ENCODE results near the gene LIX1. TPM values are rescaled to one million over a fixed set of nuclear protein-coding genes. Genes with fewer than 3 reads are reported as not detected.
"Not testable (repeated sequence)": the region's sequence is repeated elsewhere in the genome, so short reads cannot be mapped to it uniquely, and the experiment has no call there.

Gene LIX1
- total and polyA plus RNA-seq, 4 donors = not detected

- TF ChIP-seq NR2F2 (IDR thresholded peaks at IDR 0.05) (no peak), RAD21 (IDR thresholded peaks at IDR 0.05) (no peak), ZBTB33 (IDR thresholded peaks at IDR 0.05) (no peak), HNF4G (IDR thresholded peaks at IDR 0.05) (no peak)
Measured at GRCh38 chr5:97088774-97089148, 53.6 kb downstream of the LIX1 start (continued).

GRCh38 chr5:97087138-97087537, 55.3 kb downstream of the LIX1 start:
- Histone ChIP-seq H3K36me3 (ENCODE audit: control insufficient read depth in 4 of 4, insufficient read depth in 3 of 4, low read depth in 1 of 4, low read length in 3 of 4) (no peaks in the 10 kb centered on the region), H3K4me3 (ENCODE audit: low read depth in 1 of 3, low read length in 3 of 3) (no peak overlapping the region), H3K4me1 (ENCODE audit: control insufficient read depth in 4 of 4, insufficient read depth in 4 of 4, low read length in 3 of 4) (no peaks in the 10 kb centered on the region), H3K27ac (ENCODE audit: low read depth in 1 of 2, low read length in 2 of 2) (no peak overlapping the region), H3K27me3 (ENCODE audit: control insufficient read depth in 4 of 4, insufficient read depth in 4 of 4, low read length in 3 of 4) (no peaks in the 10 kb centered on the region), H3K9ac (ENCODE audit: low read depth in 1 of 2, low read length in 2 of 2) (no peak overlapping the region), H3K9me3 (ENCODE audit: control insufficient read depth in 4 of 4, low read length in 3 of 4) (peaks cover 0 to 1% (median 0%) of the 10 kb centered on the region in 4 donors)
- DNase-seq (ENCODE audit: low spot score) = no peak
- no peak for TF ChIP-seq SP1 (IDR thresholded peaks at IDR 0.05)
- TF ChIP-seq HNF4G (IDR thresholded peaks at IDR 0.05) = no peak
- no peak for TF ChIP-seq GABPA (IDR thresholded peaks at IDR 0.05 in 1 of 2, conservative IDR thresholded peaks at IDR 0.05 in 1 of 2)
- WGBS = 82% methylated on average over 4 of the region's 4 CpGs

GRCh38 chr5:97085459-97086181, 56.8 kb downstream of the LIX1 start:
- no peak overlapping the region for H3K9ac ChIP-seq (ENCODE audit: low read depth in 1 of 2, low read length in 2 of 2)
- DNase-seq (ENCODE audit: low spot score) = no peak

GRCh38 chr5:97084782-97085458, 57.5 kb downstream of the LIX1 start:
- not testable (repeated sequence) for H3K27me3 ChIP-seq (ENCODE audit: control insufficient read depth in 4 of 4, insufficient read depth in 4 of 4, low read length in 3 of 4); H3K27ac ChIP-seq (ENCODE audit: low read depth in 1 of 2, low read length in 2 of 2); DNase-seq (ENCODE audit: low spot score); H3K4me1 ChIP-seq (ENCODE audit: control insufficient read depth in 4 of 4, insufficient read depth in 4 of 4, low read length in 3 of 4); H3K36me3 ChIP-seq (ENCODE audit: control insufficient read depth in 4 of 4, insufficient read depth in 3 of 4, low read depth in 1 of 4, low read length in 3 of 4); H3K9me3 ChIP-seq (ENCODE audit: control insufficient read depth in 4 of 4, low read length in 3 of 4); H3K4me3 ChIP-seq (ENCODE audit: low read depth in 1 of 3, low read length in 3 of 3); H3K9ac ChIP-seq (ENCODE audit: low read depth in 1 of 2, low read length in 2 of 2)
- WGBS = 95% methylated on average over 21 of the region's 21 CpGs

More at GRCh38 chr5:97085459-97086181, 56.8 kb downstream of the LIX1 start:
- 95% methylated on average over 22 of the region's 22 CpGs for WGBS
- H3K36me3 ChIP-seq (ENCODE audit: control insufficient read depth in 4 of 4, insufficient read depth in 3 of 4, low read depth in 1 of 4, low read length in 3 of 4) = no peaks in the 10 kb centered on the region
- H3K4me1 ChIP-seq (ENCODE audit: control insufficient read depth in 4 of 4, insufficient read depth in 4 of 4, low read length in 3 of 4) = no peaks in the 10 kb centered on the region
- H3K4me3 ChIP-seq (ENCODE audit: low read depth in 1 of 3, low read length in 3 of 3) = no peak overlapping the region
- H3K27me3 ChIP-seq (ENCODE audit: control insufficient read depth in 4 of 4, insufficient read depth in 4 of 4, low read length in 3 of 4) = no peaks in the 10 kb centered on the region
- TF ChIP-seq REST (IDR thresholded peaks at IDR 0.05) = no peak
- no peak for TF ChIP-seq FOXA2 (IDR thresholded peaks at IDR 0.05)
- no peak for TF ChIP-seq ATF3 (IDR thresholded peaks at IDR 0.05)
- no peak for TF ChIP-seq RAD21 (IDR thresholded peaks at IDR 0.05)
- no peak for TF ChIP-seq HNF4A (conservative IDR thresholded peaks at IDR 0.05)
- TF ChIP-seq MAX (IDR thresholded peaks at IDR 0.05) = no peak
- H3K27ac ChIP-seq (ENCODE audit: low read depth in 1 of 2, low read length in 2 of 2) = no peak overlapping the region
- H3K9me3 ChIP-seq (ENCODE audit: control insufficient read depth in 4 of 4, low read length in 3 of 4) = peaks cover 0 to 1% (median 0%) of the 10 kb centered on the region in 4 donors
